ENCODE data around the gene MYOD1.
A peak's percentile ranks its signal among the peaks of the same experiment; 100 is the strongest.

The MYOD1 gene

GRCh38 chr11:17735818-17736578 lies 16.6 kb downstream of the MYOD1 start:
- DNase-seq: no peak

- DNase-seq: no peak
Observed at GRCh38 chr11:17736579-17736893, 17.2 kb downstream of the MYOD1 start.

GRCh38 chr11:17736930-17737817 lies 17.8 kb downstream of the MYOD1 start:
- DNase-seq: no peak

GRCh38 chr11:17738151-17738973 lies 19.0 kb downstream of the MYOD1 start:
- no peak for DNase-seq

GRCh38 chr11:17739945-17740338 lies 20.6 kb downstream of the MYOD1 start:
- peak in 1 of 5 donors; percentile 4 for DNase-seq

GRCh38 chr11:17740649-17741235 lies 21.4 kb downstream of the MYOD1 start:
- DNase-seq: no peak

GRCh38 chr11:17741487-17741886 lies 22.1 kb downstream of the MYOD1 start:
- DNase-seq: no peak

GRCh38 chr11:17742019-17742418 lies 22.6 kb downstream of the MYOD1 start:
- no peak for DNase-seq

- no peak for DNase-seq
Observed at GRCh38 chr11:17743026-17743807, 23.8 kb downstream of the MYOD1 start.

GRCh38 chr11:17743808-17744119 lies 24.4 kb downstream of the MYOD1 start:
- DNase-seq: no peak

GRCh38 chr11:17744151-17744940 lies 25.0 kb downstream of the MYOD1 start:
- no peak for DNase-seq

- DNase-seq: no peak
Observed at GRCh38 chr11:17745023-17745772, 25.8 kb downstream of the MYOD1 start.

- no peak for DNase-seq
Observed at GRCh38 chr11:17746096-17746495, 26.7 kb downstream of the MYOD1 start.

- peak in 1 of 5 donors; percentile 6 for DNase-seq
Observed at GRCh38 chr11:17747131-17747955, 28.0 kb downstream of the MYOD1 start.

- no peak for DNase-seq
Observed at GRCh38 chr11:17748044-17748443, 28.7 kb downstream of the MYOD1 start.

- no peak for DNase-seq
Observed at GRCh38 chr11:17748761-17749721, 29.7 kb downstream of the MYOD1 start.

GRCh38 chr11:17750013-17750800 lies 30.8 kb downstream of the MYOD1 start:
- no peak for DNase-seq

GRCh38 chr11:17750801-17751165 lies 31.4 kb downstream of the MYOD1 start:
- no peak for DNase-seq
